ENCODE results near the gene BCAS1. TPM values are rescaled to one million over a fixed set of nuclear protein-coding genes. Genes with fewer than 3 reads are reported as not detected.

The BCAS1 gene
- total RNA-seq, 1 experiment from 2014 or later: 1.2 TPM

- CTCF ChIA-PET: interaction anchor here (0.6 kb wide), 1 partner anchor 89 kb away, joined by 3 read pairs; no protein-coding TSS in a partner anchor
- no peaks in the 10 kb centered on the region for H3K27me3 ChIP-seq (replicated peaks; ENCODE audit: control insufficient read depth, insufficient read depth, low read length)
- intact Hi-C loops (cut with micrococcal nuclease; ENCODE audit: unreplicated experiment): no loop called here
- no peak overlapping the region for H3K27ac Mint-ChIP-seq (ENCODE audit: unreplicated experiment)
- POLR2A ChIA-PET: no interaction called here
- no peaks in the 10 kb centered on the region for H3K9me3 Mint-ChIP-seq (ENCODE audit: unreplicated experiment)
- H3K36me3 Mint-ChIP-seq (ENCODE audit: insufficient read depth, unreplicated experiment): no peaks in the 10 kb centered on the region
- no peak overlapping the region for H3K4me3 Mint-ChIP-seq (ENCODE audit: unreplicated experiment)
- H3K4me1 Mint-ChIP-seq (ENCODE audit: low read depth, unreplicated experiment): no peaks in the 10 kb centered on the region
- H3K4me1 ChIP-seq: no peaks in the 10 kb centered on the region
- TF ChIP-seq, protein P1, sequence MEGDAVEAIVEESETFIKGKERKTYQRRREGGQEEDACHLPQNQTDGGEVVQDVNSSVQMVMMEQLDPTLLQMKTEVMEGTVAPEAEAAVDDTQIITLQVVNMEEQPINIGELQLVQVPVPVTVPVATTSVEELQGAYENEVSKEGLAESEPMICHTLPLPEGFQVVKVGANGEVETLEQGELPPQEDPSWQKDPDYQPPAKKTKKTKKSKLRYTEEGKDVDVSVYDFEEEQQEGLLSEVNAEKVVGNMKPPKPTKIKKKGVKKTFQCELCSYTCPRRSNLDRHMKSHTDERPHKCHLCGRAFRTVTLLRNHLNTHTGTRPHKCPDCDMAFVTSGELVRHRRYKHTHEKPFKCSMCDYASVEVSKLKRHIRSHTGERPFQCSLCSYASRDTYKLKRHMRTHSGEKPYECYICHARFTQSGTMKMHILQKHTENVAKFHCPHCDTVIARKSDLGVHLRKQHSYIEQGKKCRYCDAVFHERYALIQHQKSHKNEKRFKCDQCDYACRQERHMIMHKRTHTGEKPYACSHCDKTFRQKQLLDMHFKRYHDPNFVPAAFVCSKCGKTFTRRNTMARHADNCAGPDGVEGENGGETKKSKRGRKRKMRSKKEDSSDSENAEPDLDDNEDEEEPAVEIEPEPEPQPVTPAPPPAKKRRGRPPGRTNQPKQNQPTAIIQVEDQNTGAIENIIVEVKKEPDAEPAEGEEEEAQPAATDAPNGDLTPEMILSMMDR (IDR thresholded peaks at IDR 0.05; ENCODE audit: insufficient read depth in 1 of 2, low read depth in 1 of 2, low read length in 1 of 2, severe bottlenecking in 1 of 2, unreplicated experiment in 1 of 2): no peak
- H3K36me3 ChIP-seq (ENCODE audit: control insufficient read depth, insufficient read depth, low read length): no peaks in the 10 kb centered on the region
- no peak overlapping the region for H3K4me3 ChIP-seq (ENCODE audit: low read depth, low read length)
- H3K9me3 ChIP-seq: 0 out of 2 replicates have a peak, but pooled peaks cover 3% of the 10 kb centered on the region
- peaks cover 6% of the 10 kb centered on the region for H3K27me3 Mint-ChIP-seq (ENCODE audit: insufficient read depth, unreplicated experiment)
- BruUV-seq (replicated peaks): no TSS peak
- peak in 1 of 2 experiments; percentile 52 for DNase-seq
These were observed 15.9 kb downstream of the BCAS1 start for GRCh38 chr20:54054516-54054915.

GRCh38 chr20:54051068-54051467 is 19.3 kb downstream of the BCAS1 start:
- POLR2A ChIA-PET: no interaction called here
- intact Hi-C loops (cut with micrococcal nuclease; ENCODE audit: unreplicated experiment): no loop called here
- H3K9me3 Mint-ChIP-seq (ENCODE audit: unreplicated experiment): peaks cover 1% of the 10 kb centered on the region

GRCh38 chr20:54048891-54049545 is 21.4 kb downstream of the BCAS1 start:
- H3K4me3 ChIP-seq (ENCODE audit: low read depth, low read length): no peak overlapping the region
- TF ChIP-seq, protein P1 (IDR thresholded peaks at IDR 0.05; ENCODE audit: insufficient read depth in 1 of 2, low read depth in 1 of 2, low read length in 1 of 2, severe bottlenecking in 1 of 2, unreplicated experiment in 1 of 2): no peak
- no TSS peak for BruUV-seq (replicated peaks)
- POLR2A ChIA-PET: interaction anchor here (0.5 kb wide), 1 partner anchor 16 kb away, joined by 7 read pairs; no protein-coding TSS in a partner anchor
- DNase-seq: no peak
- H3K36me3 ChIP-seq (ENCODE audit: control insufficient read depth, insufficient read depth, low read length): no peaks in the 10 kb centered on the region
- Mint-ChIP-seq H3K4me3 (ENCODE audit: unreplicated experiment) (no peak overlapping the region), H3K27me3 (ENCODE audit: insufficient read depth, unreplicated experiment) (peaks cover 8% of the 10 kb centered on the region), H3K9me3 (ENCODE audit: unreplicated experiment) (peaks cover 11% of the 10 kb centered on the region), H3K36me3 (ENCODE audit: insufficient read depth, unreplicated experiment) (no peaks in the 10 kb centered on the region), H3K4me1 (ENCODE audit: low read depth, unreplicated experiment) (no peaks in the 10 kb centered on the region), H3K27ac (ENCODE audit: unreplicated experiment) (no peak overlapping the region)
- intact Hi-C loops (cut with micrococcal nuclease; ENCODE audit: unreplicated experiment): no loop called here
- H3K27me3 ChIP-seq (replicated peaks; ENCODE audit: control insufficient read depth, insufficient read depth, low read length): no peaks in the 10 kb centered on the region
- H3K9me3 ChIP-seq: no peaks in the 10 kb centered on the region
- no peaks in the 10 kb centered on the region for H3K4me1 ChIP-seq
- CTCF ChIA-PET: interaction anchor here (1.8 kb wide), 1 partner anchor 13 kb away, joined by 7 read pairs; no protein-coding TSS in a partner anchor

More at GRCh38 chr20:54051068-54051467, 19.3 kb downstream of the BCAS1 start:
- CTCF ChIA-PET: interaction anchor here (1.0 to 1.8 kb wide), 2 partner anchors 10 to 11 kb away, joined by 3 to 7 read pairs; no protein-coding TSS in a partner anchor
- no peak overlapping the region for H3K4me3 Mint-ChIP-seq (ENCODE audit: unreplicated experiment)
- Histone ChIP-seq H3K4me1 (no peaks in the 10 kb centered on the region), H3K36me3 (ENCODE audit: control insufficient read depth, insufficient read depth, low read length) (no peaks in the 10 kb centered on the region), H3K27me3 (replicated peaks; ENCODE audit: control insufficient read depth, insufficient read depth, low read length) (no peaks in the 10 kb centered on the region), H3K4me3 (ENCODE audit: low read depth, low read length) (no peak overlapping the region), H3K9me3 (0 out of 2 replicates have a peak, but pooled peaks cover 3% of the 10 kb centered on the region)
- H3K36me3 Mint-ChIP-seq (ENCODE audit: insufficient read depth, unreplicated experiment): no peaks in the 10 kb centered on the region
- no TSS peak for BruUV-seq (replicated peaks)
- H3K4me1 Mint-ChIP-seq (ENCODE audit: low read depth, unreplicated experiment): no peaks in the 10 kb centered on the region
- TF ChIP-seq, protein P1 (IDR thresholded peaks at IDR 0.05; ENCODE audit: insufficient read depth in 1 of 2, low read depth in 1 of 2, low read length in 1 of 2, severe bottlenecking in 1 of 2, unreplicated experiment in 1 of 2): no peak
- no peak overlapping the region for H3K27ac Mint-ChIP-seq (ENCODE audit: unreplicated experiment)
- DNase-seq: no peak
- H3K27me3 Mint-ChIP-seq (ENCODE audit: insufficient read depth, unreplicated experiment): peaks cover 6% of the 10 kb centered on the region
